Colon (tissue), 2 donors: ENCODE measurements around the gene NXPH4.

Experiments used
- FAIRE-seq: peaks from 2 replicates; lab custom pipeline; 2012; peaks lifted over from hg19 to GRCh38; lab: Jason Lieb, UNC
- donor health status: control.
- donor health status: control.

Gene NXPH4

GRCh38 chr12:57232156-57232756 lies 15.7 kb downstream of the NXPH4 start:
- FAIRE-seq = no peak

DNA sequence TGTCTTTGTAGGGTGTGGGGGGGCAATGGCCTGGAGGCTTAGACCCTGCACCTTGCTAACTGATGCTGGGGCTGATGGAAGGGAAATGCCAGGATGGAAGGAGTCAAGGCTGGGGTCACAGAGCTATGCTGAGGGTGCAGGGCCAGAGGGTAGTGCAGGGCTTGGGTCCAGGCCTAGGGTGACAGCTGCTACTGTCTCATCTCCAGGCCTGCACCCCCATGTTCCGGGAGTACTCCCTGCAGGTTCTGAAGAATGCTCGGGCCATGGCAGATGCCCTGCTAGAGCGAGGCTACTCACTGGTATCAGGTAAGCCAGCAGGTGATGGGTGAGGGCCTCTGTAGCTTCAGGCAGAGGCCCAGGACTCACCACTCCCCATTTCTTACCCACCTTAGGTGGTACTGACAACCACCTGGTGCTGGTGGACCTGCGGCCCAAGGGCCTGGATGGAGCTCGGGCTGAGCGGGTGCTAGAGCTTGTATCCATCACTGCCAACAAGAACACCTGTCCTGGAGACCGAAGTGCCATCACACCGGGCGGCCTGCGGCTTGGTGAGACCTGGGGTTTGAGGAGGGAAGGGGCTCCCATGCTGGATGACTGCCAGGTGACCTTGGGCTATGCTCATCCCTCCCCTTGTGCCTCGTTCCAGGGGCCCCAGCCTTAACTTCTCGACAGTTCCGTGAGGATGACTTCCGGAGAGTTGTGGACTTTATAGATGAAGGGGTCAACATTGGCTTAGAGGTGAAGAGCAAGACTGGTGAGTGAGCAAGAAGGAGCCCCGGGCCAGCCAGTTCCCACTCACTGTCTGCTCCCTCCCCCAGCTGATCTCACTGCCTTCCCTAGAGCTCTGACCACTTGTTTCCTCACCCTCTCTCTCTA lies 17.0 kb downstream of the NXPH4 start:
- FAIRE-seq = no peak

DNA sequence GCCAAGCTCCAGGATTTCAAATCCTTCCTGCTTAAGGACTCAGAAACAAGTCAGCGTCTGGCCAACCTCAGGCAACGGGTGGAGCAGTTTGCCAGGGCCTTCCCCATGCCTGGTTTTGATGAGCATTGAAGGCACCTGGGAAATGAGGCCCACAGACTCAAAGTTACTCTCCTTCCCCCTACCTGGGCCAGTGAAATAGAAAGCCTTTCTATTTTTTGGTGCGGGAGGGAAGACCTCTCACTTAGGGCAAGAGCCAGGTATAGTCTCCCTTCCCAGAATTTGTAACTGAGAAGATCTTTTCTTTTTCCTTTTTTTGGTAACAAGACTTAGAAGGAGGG lies 17.6 kb downstream of the NXPH4 start:
- no peak for FAIRE-seq

DNA sequence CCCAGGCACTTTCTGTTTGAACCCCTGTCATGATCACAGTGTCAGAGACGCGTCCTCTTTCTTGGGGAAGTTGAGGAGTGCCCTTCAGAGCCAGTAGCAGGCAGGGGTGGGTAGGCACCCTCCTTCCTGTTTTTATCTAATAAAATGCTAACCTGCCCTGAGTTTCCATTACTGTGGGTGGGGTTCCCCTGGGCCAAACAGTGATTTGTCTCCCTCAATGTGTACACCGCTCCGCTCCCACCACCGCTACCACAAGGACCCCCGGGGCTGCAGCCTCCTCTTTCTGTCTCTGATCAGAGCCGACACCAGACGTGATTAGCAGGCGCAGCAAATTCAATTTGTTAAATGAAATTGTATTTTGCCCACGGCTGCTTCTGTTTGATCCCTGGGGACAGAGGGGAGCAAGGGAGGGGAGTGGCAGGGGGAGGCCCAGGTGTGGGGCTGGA lies 18.0 kb downstream of the NXPH4 start:
- no peak for FAIRE-seq

DNA sequence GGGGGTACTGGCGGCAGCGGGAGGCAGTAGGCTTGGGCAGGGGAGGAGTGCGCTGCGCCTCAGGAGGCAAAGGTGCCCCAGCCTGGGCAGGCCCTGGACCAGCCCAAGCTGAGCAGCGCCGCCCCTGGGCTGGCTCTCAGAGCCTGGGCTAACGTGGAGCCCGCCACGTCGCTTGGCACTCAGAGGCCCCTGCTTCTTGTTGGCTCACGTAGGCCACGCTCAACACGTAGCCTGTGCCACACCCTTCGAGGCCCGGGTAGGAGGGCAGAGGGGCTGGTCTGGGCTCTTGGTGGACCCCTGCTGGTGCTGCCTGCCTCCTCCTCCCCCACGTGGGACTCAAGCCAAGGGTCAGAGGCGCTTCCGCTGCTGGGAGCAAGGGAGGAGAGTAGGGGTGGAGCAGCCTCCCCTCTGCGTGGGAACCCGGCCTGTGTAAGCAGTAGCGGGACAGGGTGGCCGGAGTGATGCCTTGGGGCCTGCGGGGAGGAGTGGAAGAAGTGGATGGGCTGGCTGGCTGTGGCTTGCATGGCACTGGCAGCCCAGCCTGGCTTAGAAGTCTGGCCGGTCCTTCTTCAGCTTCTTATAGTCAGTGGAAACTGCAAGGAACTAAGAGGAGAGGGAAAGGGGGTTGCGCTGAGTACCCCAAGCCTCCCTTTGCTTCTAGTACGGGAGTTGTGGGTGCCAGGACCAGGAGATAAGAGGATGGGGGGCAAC lies 18.6 kb downstream of the NXPH4 start:
- FAIRE-seq = no peak

DNA sequence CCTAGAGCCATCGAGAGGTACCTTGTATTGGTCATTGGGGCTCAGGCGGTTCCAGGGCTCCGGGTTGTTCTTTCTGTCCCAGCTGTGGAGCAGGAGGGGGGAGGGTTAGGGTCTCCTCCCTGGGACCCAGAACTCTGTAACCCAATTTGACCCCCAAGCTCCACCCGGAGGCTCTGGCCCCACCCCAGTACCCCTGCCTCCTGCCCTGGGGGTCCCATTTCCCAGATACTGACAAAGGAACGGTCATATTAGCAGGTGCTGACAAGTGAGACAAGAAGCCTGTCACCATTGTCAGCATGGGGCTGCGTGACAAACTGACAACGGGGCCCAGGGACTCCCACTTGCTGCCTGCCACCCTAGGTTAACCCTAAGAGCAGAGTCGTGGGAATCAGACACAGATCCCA lies 19.1 kb downstream of the NXPH4 start:
- FAIRE-seq = no peak

- no peak for FAIRE-seq
These were observed 19.8 kb downstream of the NXPH4 start for GRCh38 chr12:57236201-57236924.

DNA sequence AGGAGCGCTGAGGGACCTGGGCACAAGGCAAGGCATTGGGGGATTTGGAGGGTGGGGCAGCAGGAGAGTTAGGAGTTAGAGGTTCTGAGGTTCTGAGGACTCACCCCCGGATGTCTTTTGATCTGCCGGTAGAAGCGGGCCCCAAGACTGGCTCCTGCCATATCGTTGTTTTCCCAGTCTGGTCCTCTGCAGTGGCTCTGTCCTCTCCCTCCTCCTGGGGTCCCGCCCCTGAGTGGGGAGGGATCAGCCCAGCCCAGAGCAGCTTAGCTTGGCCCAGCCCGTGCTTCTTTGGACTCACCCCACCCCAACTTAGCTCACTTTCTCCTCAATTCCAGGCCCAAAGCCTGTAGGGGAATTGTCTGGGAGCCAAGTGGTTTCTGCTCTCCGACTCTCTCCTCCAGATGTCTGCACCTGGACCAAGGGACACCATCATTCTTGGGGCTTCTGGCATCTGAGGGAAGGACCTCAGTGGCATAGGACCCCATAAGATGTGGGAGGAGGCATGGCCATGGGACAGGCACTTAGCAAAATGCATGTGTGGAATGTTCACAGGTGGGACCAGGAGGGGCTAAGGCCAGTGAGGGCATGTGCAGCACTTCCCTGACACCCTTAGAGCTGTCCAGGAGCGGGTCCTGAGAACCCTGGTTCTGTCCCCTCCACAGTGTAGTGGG lies 20.5 kb downstream of the NXPH4 start:
- FAIRE-seq = no peak

DNA sequence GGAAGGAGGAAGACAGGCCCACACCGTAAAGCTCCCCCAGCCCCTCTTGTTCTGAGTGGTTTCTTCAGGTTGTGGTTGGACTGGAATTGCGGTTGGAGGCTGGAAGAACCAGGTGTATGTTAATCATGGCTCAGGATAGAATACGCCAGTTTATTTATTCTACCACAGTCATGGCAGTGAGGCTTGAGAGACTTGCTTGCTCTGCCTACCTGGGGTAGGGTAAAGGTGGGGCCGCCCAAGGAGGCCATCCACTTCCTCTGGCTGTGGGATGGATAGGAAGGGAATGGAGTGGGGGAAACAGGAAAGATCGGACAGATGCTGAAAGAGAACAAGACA lies 21.0 kb downstream of the NXPH4 start:
- no peak for FAIRE-seq

DNA sequence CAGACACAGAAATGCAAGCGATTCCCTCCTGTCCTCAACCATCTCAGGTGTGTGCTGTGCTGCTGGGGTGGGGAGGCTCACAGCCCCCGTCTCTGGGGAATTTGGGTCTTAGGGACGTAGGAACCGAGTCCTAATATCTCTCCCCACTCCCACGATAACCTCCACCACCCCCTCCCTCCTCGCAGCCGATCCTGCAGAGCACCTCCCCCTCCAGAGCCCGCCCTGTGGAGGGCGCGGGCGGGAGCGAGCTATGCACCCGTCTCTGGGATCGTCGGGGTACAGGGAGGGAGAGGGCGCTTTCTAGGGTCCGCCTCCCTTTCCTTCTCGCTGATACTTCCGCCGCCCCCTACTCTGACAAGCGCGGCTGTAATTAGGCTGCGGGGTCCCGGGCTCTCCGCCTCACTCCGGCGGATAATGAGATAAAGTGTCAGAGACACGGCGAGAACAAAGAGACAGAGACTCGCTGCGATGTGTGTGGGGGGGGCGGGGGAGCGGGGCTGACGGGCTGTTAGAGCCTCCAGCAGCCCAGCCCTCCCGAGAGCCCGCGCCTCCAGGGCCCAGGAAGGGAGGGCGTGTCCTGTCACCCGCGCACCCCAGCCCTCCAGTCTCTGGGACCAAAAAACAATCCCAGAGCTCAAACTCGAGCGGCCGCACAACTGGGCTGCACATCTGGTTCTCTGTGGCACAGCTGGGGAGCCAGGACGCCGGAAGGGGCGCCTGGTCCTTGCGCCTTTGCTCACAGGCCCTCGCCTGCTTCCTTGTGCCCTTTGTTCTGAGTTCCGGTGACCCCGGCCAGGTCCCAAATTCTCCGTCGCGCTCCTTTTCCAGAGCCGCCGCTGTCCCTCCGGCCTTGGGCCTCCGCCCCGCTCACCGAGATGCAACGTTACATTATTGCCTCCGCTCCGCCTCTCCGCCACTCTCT lies 21.6 kb downstream of the NXPH4 start:
- no peak for FAIRE-seq

DNA sequence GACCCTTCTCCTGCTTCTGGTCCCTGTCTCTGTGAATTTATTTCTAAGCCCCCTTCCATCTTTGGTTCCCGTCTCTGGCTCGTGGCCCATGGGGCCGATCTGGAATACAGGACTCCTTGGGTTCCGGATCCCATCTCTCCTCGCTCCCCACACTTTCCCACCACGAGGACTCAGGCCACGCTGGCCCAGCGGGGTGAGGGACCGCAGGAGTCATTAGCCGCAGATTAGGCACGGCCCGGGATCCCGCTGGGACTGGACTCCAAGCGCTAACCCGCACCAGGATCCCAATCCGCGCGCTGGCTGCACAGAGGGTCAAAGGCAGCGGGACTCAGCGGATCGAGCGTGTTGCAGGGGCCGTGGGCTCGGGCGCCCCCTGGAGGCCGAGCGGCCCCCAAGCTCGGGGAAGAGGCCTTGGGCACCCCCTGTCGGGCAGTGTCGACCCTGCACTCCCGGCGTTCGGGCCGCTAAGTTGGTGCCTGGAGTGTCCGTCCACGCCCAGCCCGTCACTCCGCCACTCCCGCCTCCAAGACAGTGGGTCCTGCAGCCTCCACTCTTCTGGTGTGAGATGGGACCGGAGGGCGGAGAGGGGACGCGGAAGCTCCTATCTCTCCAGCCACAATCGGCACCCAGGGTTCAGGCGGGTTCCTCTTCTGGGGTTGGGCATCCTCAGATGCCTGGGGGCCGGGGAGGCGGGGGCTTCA lies 22.4 kb downstream of the NXPH4 start:
- FAIRE-seq = no peak

GRCh38 chr12:57239587-57240065 lies 23.0 kb downstream of the NXPH4 start:
- FAIRE-seq = no peak

- no peak for FAIRE-seq
These were observed 23.7 kb downstream of the NXPH4 start for GRCh38 chr12:57240066-57240921.

- no peak for FAIRE-seq
These were observed 24.4 kb downstream of the NXPH4 start for GRCh38 chr12:57240926-57241401.

DNA sequence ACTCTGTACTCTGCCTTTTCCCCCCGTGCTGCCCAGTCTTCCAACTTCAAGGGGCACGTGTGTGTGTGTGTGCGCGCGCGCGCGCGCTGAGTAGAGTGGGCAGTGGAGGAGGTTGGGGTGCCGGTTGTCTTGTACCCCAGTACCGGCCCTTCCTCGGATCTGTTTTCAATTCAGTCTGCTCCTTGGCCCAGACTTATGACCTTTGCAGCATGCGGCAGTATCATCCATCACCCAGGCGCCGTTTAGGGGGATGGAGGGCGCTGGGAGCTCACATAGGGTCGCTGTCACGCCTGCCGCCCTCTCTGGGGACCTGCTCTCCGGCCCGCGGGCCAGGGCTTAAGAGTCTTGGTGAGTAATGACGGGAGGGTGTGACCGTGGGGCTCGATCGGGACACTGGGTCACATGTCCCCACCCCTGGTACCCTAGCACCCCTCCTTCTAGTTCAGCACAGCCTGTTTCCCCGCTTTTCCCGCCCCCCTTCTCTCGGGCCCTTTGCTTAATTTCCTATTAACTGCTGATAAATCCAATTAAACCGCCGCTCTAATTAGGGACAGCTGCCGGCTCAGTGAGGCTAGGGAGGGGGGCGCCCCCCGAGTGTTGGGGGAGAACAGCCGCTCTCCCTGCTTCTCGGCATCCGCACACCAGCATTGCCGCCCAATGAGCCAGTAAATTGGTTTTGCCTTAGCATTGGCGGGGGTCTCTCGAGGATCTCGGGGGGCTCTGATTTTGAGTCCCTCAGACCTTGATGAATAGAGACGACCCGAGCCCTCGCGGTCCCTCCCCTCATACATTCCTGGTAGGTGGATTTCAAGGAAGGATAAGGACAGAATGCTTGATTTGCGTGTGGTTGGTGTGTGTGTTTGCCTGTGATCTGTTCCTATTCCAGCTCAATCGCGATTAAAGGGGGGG lies 25.1 kb downstream of the NXPH4 start:
- no peak for FAIRE-seq

- FAIRE-seq = no peak
These were observed 25.7 kb downstream of the NXPH4 start for GRCh38 chr12:57242329-57242690.

DNA sequence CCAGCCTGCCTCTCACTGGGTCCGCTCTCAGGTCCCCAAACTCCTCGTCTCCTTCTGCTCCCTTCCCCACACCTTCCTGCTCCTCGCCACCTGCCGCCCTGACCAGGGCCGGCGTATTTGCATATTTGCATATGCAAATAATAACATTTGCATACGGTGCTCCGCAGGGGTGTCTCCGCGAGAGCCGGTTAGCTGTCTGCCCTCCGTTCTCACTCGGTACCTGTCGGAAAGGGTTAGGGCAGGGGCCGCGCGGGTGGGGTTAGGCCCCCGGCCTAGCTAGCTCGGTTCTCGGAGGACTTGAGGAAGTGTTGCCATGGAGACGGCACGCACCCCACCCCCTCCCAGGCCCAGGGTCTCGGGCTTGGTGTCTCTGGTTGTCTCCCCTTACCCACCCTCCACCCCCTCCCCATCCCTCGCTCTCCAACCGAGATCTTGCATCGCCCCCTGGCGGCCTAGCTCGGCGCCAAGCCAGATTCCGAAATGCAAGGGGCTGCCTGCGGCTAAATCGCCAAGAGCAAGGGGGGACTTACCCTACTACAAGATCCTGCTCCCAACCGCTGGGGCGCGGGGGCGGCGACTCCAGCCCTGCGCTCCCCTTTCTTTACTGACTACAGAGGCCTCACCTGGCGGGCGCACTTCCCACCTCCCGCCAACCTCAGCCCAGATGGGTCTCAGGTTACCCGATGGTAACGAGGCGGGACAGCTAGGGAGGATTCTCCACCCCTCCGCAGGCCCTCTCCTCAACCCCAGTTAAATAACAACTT lies 26.3 kb downstream of the NXPH4 start:
- FAIRE-seq = no peak
